Islet of Langerhans (tissue), 1 donor: ENCODE results near the gene PRPF19.

Experiments used
- FAIRE-seq: peaks from one replicate; lab custom pipeline; 2011; peaks lifted over from hg19 to GRCh38; lab: Jason Lieb, UNC

Gene PRPF19

DNA sequence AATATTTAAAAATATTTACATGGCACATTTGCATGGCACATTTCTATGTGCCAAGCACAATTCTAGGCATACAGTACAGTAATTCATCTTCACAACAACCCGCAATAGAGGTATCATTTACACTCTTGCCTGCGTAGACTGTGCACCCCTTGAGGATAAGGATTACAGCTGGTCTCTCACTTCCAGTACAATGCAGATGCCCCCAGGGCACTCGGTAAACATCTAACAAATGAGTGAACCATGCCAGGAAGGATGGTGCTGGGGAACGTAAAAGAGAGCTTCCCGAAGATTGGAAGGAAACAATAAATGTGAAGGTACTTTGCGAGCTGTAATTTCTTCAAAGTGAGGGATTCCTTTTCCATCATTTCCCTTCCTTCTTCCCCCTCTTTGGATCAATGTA is 1.3 kb downstream of the PRPF19 start:
- FAIRE-seq, result no peak

DNA sequence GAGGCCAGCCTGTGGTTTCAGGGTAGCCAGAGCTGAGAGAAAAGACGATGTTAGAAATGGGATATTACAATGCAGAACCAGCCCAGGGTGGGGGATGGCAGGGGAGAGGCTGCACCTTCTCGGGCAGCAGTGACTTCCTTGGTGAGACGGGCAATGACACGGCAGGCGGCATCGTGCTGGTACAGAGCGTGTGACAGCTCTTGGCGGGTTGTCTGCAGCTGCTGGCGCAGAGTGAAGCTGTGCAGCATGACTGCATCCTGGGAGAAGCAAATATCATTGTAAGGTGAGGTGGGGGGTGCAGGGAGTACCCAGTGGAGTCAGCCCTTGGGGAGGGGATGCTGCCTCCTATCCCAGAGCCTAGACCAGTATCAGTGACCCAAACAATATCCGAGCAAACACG is 3.8 kb downstream of the PRPF19 start:
- FAIRE-seq, result no peak

- FAIRE-seq, result no peak
These were observed 5.5 kb downstream of the PRPF19 start for GRCh38 chr11:60900673-60901404.

DNA sequence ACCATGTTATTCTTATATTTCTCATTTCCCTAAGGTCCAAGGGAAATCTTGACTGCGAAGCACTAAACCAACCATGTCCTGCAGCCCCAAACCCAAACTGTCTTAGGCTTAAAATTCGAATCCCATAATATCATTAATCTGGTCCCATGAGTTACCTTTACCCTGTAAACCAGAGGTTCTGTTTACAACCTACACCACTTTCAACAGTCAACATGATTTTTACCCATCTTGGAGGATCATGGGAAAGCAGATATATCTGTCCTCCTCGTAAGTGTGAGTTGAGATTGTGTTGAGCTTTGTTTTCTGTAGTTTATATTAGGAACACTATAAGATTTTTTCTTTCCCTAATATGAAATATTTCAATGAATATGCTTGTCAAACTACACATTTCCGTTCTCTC is 6.4 kb downstream of the PRPF19 start:
- no peak for FAIRE-seq

GRCh38 chr11:60899046-60899936 is 7.1 kb downstream of the PRPF19 start:
- FAIRE-seq, result peak; percentile 53

- no peak for FAIRE-seq
These were observed 8.9 kb downstream of the PRPF19 start for GRCh38 chr11:60897496-60897895.

GRCh38 chr11:60895687-60896086 is 10.7 kb downstream of the PRPF19 start:
- no peak for FAIRE-seq

DNA sequence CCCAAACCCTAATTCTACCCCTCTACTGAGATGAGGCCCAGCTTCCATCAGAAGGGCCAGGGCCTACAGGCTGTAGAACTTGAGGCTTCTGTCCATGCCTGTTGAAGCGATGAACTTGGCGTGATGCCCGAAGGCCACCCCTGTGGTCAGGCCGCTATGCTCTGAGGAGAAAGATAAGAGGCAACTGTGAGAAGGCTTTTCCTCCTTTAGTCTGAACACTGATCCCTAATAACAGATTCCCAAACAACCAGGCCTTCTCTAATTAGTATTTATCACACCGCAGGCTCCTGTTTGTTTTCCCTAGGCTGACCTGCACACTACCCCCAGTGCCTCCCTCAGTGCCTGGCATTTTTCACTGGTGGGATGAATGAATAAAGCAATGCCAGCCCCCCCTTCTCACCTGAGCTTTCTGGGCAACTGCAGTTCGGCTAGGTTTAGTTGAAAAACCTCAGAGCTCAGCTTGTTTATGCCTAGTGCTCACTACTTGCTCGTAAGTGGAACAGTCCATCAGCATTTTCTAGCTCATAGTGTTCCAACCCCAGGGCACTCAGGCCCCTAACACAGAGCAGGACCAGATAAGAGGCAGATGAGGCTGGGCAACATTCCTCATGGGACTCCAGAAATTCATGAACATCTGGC is 15.2 kb downstream of the PRPF19 start:
- no peak for FAIRE-seq

GRCh38 chr11:60890696-60891095 is 15.7 kb downstream of the PRPF19 start:
- FAIRE-seq, result no peak

- FAIRE-seq, result no peak
These were observed 16.5 kb downstream of the PRPF19 start for GRCh38 chr11:60889869-60890311.

DNA sequence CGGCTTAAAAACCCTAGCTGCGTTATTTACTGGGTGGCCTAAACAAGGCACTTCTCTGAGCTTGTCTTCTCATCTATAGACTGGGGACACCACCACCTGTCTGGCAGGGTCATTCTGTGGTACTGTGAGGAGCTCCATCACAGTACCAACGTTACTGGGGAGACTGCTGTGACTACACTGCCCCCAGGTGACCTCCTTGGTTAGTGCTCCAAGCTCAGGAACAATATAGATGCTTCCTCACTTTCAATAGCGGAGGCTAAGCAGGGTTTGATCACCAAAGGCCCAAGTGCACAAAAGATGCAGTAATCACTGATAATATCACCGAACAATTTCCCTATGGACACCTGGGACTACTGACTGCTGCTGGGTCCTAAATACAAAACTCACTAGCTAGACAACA is 18.8 kb downstream of the PRPF19 start:
- no peak for FAIRE-seq

DNA sequence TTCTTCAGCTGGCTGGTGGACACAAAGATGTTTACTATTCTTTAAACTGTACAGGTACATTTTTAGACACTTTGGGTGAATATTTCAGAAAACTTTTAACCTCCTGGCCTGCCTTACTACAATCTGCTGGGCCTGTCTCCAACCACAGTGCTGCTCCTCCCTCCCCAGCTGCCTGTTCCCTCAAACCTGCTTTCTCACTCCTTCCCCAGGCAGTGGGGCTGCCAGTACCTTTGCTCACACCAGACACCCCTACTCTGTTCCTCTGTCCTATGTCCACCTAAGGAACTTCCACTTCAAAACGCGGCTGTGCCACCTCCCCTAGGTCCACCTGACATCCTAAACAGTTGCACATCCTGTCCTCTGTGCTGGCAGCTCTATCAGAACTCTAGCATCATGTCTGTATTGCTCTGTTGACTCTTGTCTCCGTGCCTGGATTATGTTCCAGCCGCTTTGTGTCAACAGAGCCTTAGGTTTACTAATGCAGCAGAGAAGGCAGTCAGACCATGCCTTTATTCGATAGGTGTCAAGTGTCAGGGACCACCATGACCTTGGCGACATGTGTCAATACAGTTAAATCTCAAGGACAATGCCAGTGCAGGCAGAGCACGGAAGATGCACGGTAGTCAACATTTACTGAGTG is 25.6 kb downstream of the PRPF19 start:
- no peak for FAIRE-seq

- FAIRE-seq, result no peak
These were observed 26.3 kb downstream of the PRPF19 start for GRCh38 chr11:60879971-60880588.

GRCh38 chr11:60879104-60879503 is 27.3 kb downstream of the PRPF19 start:
- FAIRE-seq, result no peak

GRCh38 chr11:60878245-60879101 is 27.9 kb downstream of the PRPF19 start:
- peak; percentile 45 for FAIRE-seq

- no peak for FAIRE-seq
These were observed 30.3 kb downstream of the PRPF19 start for GRCh38 chr11:60876168-60876485.

DNA sequence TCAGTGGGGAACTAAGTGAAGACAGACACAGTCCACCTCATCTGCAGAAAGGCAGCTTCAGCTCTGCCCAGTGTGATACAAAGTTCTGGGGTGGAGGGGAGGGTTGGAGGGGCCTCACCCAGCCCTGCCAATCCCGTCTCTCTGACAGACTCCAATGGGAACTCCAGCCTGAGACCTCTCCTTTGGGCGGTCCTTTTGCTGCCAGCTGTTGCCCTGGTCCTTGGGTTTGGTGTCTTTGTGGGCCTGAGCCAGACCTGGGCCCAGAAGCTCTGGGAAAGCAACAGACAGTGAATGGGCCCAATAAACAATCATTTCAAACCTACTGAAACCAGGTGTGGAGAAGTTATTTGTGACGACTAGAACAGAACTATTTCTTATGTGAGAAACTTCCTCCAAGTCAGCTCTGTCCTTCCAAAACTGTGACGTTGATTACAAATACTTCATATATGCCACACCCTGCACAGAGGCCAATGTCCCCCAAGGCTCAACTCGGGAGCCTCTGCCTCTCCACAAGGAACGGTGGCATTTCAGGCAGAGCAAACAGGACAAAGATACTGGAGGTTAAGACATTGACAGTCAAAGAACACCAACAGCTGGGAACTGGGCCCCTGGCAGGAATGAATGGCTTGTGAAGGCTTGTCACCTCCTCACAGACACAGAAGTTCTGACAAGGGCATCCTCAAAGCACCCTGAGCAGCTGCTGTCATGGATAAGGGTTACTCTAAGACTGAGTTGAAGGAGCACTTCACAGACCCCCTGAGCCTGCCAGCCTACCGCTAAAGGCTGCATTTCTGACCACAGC is 30.8 kb downstream of the PRPF19 start:
- FAIRE-seq, result no peak

- FAIRE-seq, result no peak
These were observed 31.7 kb downstream of the PRPF19 start for GRCh38 chr11:60874421-60875365.

- FAIRE-seq, result no peak
These were observed 32.9 kb downstream of the PRPF19 start for GRCh38 chr11:60873533-60873932.
